HEK293 (cell line): ENCODE results near the gene MATCAP1.

Source experiments
- GLI2 ChIP-seq: fragments of 450-650 bp; formaldehyde crosslinking; IDR thresholded peaks from 2 replicates; pipeline ENCODE4; 2017; ENCODE audit warnings: missing biosample characterization, missing genetic modification characterization, low read depth, borderline replicate concordance
- ZBTB17 ChIP-seq: fragments of 450-650 bp; formaldehyde crosslinking; IDR thresholded peaks from 2 replicates; pipeline ENCODE4 v1.5.1; 2016; ENCODE audit warnings: missing biosample characterization, missing genetic modification characterization
- ZBTB7A ChIP-seq: fragments of 450-650 bp; formaldehyde crosslinking; IDR thresholded peaks from 2 replicates; pipeline ENCODE4 v1.5.1; 2016; ENCODE audit warnings: low read depth, missing biosample characterization, missing genetic modification characterization
- ZNF211 ChIP-seq: fragments of 450-650 bp; formaldehyde crosslinking; IDR thresholded peaks from 2 replicates; pipeline ENCODE4 v1.5.1; 2016; ENCODE audit warnings: low read depth, missing biosample characterization, missing genetic modification characterization
- ZNF274 ChIP-seq, 2 experiments: fragments of 200-500 bp in 1 of 2; fragments of 450-650 bp in 1 of 2; sonication (Bioruptor generic) in 1 of 2; formaldehyde crosslinking in 1 of 2; IDR thresholded peaks; 2 replicates each; pipeline versions ENCODE4 v1.5.1 to v1.6.1; 2014 to 2016; ENCODE audit warnings: borderline replicate concordance in 1 of 2, inconsistent platforms in 1 of 2, low read length in 1 of 2, missing biosample characterization in 1 of 2, missing genetic modification characterization in 1 of 2
- ZNF311 ChIP-seq: fragments of 450-650 bp; formaldehyde crosslinking; IDR thresholded peaks from 2 replicates; pipeline ENCODE4 v1.5.1; 2017; ENCODE audit warnings: missing biosample characterization, missing genetic modification characterization, borderline replicate concordance
- ZNF324 ChIP-seq: fragments of 450-650 bp; formaldehyde crosslinking; IDR thresholded peaks from 2 replicates; pipeline ENCODE4 v1.5.1; 2016; ENCODE audit warnings: missing biosample characterization, missing genetic modification characterization
- ZNF335 ChIP-seq: fragments of 450-650 bp; formaldehyde crosslinking; conservative IDR thresholded peaks from 2 replicates; pipeline ENCODE4 v1.5.1; 2016; ENCODE audit warnings: missing biosample characterization, missing genetic modification characterization
- ZNF366 ChIP-seq: fragments of 450-650 bp; formaldehyde crosslinking; conservative IDR thresholded peaks from 2 replicates; pipeline ENCODE4 v1.5.1; 2016; ENCODE audit warnings: missing biosample characterization, missing genetic modification characterization
- ZNF433 ChIP-seq: fragments of 450-650 bp; formaldehyde crosslinking; IDR thresholded peaks from 2 replicates; pipeline ENCODE4 v1.5.1; 2016; ENCODE audit warnings: missing biosample characterization, missing genetic modification characterization, low read depth
- ZNF473 ChIP-seq: fragments of 450-650 bp; formaldehyde crosslinking; IDR thresholded peaks from 2 replicates; pipeline ENCODE4 v1.5.1; 2017; ENCODE audit warnings: missing biosample characterization, missing genetic modification characterization
- ZNF544 ChIP-seq: fragments of 450-650 bp; formaldehyde crosslinking; IDR thresholded peaks from 2 replicates; pipeline ENCODE4 v1.5.0; 2017; ENCODE audit warnings: missing biosample characterization, missing genetic modification characterization
- ZNF558 ChIP-seq: fragments of 450-650 bp; formaldehyde crosslinking; IDR thresholded peaks from 2 replicates; pipeline ENCODE4 v1.5.1; 2016; ENCODE audit warnings: missing biosample characterization, missing genetic modification characterization
- ZNF560 ChIP-seq: fragments of 450-650 bp; formaldehyde crosslinking; IDR thresholded peaks from 2 replicates; pipeline ENCODE4 v1.5.1; 2017; ENCODE audit warnings: missing biosample characterization, missing genetic modification characterization, borderline replicate concordance
- ZNF561 ChIP-seq: fragments of 450-650 bp; IDR thresholded peaks from 2 replicates; pipeline ENCODE4 v1.5.1; 2018; ENCODE audit warnings: missing biosample characterization, missing genetic modification characterization, borderline replicate concordance
- ZNF610 ChIP-seq: fragments of 450-650 bp; formaldehyde crosslinking; IDR thresholded peaks from 2 replicates; pipeline ENCODE4 v1.5.1; 2016; ENCODE audit warnings: missing biosample characterization, missing genetic modification characterization, borderline replicate concordance
- ZNF623 ChIP-seq: fragments of 450-650 bp; formaldehyde crosslinking; IDR thresholded peaks from 2 replicates; pipeline ENCODE4 v1.5.1; 2016; ENCODE audit warnings: missing biosample characterization, missing genetic modification characterization
- ZNF660 ChIP-seq: fragments of 450-650 bp; IDR thresholded peaks from 2 replicates; pipeline ENCODE4 v1.5.1; 2018; ENCODE audit warnings: missing biosample characterization, mild to moderate bottlenecking, missing genetic modification characterization
- ZNF670 ChIP-seq: fragments of 450-650 bp; formaldehyde crosslinking; IDR thresholded peaks from 2 replicates; pipeline ENCODE4 v1.5.1; 2016; ENCODE audit warnings: missing biosample characterization, missing genetic modification characterization, low read depth
- TF ChIP-seq, protein P1 (sequence below): fragments of 450-650 bp; formaldehyde crosslinking; IDR thresholded peaks from 2 replicates; pipeline ENCODE4 v1.5.1; 2017; ENCODE audit warnings: missing biosample characterization, missing genetic modification characterization
- TF ChIP-seq, protein P2 (sequence below): fragments of 450-650 bp; formaldehyde crosslinking; IDR thresholded peaks from 2 replicates; pipeline ENCODE4 v1.5.1; 2016; ENCODE audit warnings: missing biosample characterization, missing genetic modification characterization
- TF ChIP-seq, protein P3 (sequence below): fragments of 450-650 bp; formaldehyde crosslinking; IDR thresholded peaks from 2 replicates; pipeline ENCODE4 v1.5.1; 2016; ENCODE audit warnings: missing biosample characterization, missing genetic modification characterization
- TF ChIP-seq, protein P4 (sequence below): fragments of 450-650 bp; formaldehyde crosslinking; IDR thresholded peaks from 2 replicates; pipeline ENCODE4 v1.5.1; 2016; ENCODE audit warnings: missing biosample characterization, missing genetic modification characterization
- TF ChIP-seq, protein P5 (sequence below): sonication (generic); formaldehyde crosslinking; IDR thresholded peaks from 2 replicates; pipeline ENCODE4 v1.8.1; 2022; ENCODE audit warnings: mild to moderate bottlenecking, moderate library complexity, missing genetic modification reagents
- TF ChIP-seq, protein P6 (sequence below): fragments of 450-650 bp; formaldehyde crosslinking; IDR thresholded peaks from 2 replicates; pipeline ENCODE4 v1.5.1; 2016; ENCODE audit warnings: missing biosample characterization, missing genetic modification characterization
- TF ChIP-seq, protein P7 (sequence below): IDR thresholded peaks from 2 replicates; pipeline ENCODE4 v1.6.1; 2011; ENCODE audit warnings: mild to moderate bottlenecking, low read depth, low read length, borderline replicate concordance

Gene MATCAP1

DNA sequence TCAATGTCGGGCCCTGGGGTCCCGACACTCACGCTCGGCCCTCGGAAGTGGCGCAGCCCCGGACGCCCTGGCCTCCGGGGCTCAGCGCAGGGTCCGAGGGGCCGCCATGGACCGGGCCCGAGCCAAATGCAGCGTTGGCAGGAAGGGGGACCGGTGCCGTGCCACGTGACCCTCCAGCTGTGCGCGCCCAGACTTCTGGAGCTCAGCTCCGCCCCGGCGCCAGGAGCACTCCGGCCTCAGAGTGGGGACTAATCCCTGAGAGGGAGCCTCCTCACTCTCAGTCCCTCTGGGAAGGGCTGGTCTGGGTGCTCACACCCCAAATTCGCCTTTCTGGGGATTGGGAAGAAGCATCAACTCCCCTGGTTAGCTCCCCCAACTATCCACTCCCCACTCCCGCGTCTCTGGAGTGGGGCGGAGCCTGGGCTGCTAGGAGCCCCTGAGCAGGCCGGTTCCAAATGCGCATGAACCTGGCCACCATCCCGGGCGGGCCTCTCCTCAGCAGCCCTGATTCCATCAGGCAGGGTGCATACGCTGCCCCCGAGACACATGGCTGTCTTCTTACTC, 32.8 kb downstream of the MATCAP1 start, which contains the start of gene B3GNT9 (continued):
- no peak for TF ChIP-seq ZNF366 (tag by site-specific recombination)
- TF ChIP-seq, protein P1, sequence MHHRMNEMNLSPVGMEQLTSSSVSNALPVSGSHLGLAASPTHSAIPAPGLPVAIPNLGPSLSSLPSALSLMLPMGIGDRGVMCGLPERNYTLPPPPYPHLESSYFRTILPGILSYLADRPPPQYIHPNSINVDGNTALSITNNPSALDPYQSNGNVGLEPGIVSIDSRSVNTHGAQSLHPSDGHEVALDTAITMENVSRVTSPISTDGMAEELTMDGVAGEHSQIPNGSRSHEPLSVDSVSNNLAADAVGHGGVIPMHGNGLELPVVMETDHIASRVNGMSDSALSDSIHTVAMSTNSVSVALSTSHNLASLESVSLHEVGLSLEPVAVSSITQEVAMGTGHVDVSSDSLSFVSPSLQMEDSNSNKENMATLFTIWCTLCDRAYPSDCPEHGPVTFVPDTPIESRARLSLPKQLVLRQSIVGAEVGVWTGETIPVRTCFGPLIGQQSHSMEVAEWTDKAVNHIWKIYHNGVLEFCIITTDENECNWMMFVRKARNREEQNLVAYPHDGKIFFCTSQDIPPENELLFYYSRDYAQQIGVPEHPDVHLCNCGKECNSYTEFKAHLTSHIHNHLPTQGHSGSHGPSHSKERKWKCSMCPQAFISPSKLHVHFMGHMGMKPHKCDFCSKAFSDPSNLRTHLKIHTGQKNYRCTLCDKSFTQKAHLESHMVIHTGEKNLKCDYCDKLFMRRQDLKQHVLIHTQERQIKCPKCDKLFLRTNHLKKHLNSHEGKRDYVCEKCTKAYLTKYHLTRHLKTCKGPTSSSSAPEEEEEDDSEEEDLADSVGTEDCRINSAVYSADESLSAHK (tag by site-specific recombination), result no peak
- no peak for TF ChIP-seq ZNF473 (tag by site-specific recombination)
- TF ChIP-seq, protein P2, sequence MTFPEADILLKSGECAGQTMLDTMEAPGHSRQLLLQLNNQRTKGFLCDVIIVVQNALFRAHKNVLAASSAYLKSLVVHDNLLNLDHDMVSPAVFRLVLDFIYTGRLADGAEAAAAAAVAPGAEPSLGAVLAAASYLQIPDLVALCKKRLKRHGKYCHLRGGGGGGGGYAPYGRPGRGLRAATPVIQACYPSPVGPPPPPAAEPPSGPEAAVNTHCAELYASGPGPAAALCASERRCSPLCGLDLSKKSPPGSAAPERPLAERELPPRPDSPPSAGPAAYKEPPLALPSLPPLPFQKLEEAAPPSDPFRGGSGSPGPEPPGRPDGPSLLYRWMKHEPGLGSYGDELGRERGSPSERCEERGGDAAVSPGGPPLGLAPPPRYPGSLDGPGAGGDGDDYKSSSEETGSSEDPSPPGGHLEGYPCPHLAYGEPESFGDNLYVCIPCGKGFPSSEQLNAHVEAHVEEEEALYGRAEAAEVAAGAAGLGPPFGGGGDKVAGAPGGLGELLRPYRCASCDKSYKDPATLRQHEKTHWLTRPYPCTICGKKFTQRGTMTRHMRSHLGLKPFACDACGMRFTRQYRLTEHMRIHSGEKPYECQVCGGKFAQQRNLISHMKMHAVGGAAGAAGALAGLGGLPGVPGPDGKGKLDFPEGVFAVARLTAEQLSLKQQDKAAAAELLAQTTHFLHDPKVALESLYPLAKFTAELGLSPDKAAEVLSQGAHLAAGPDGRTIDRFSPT (tag by site-specific recombination), result no peak
- peak; percentile 73 for TF ChIP-seq ZNF335 (tag by site-specific recombination)
- TF ChIP-seq ZNF274 (IDR thresholded peaks at IDR 0.05; ENCODE audit: low read length), result no peak
- no peak for TF ChIP-seq ZNF274 (tag by site-specific recombination; IDR thresholded peaks at IDR 0.05; ENCODE audit: borderline replicate concordance)
- TF ChIP-seq ZNF560 (tag by site-specific recombination), result no peak
- no peak for TF ChIP-seq ZNF670 (tag by site-specific recombination)
- TF ChIP-seq ZNF311 (tag by site-specific recombination), result no peak
- TF ChIP-seq GLI2 (tag by site-specific recombination), result no peak
- TF ChIP-seq, protein P3, sequence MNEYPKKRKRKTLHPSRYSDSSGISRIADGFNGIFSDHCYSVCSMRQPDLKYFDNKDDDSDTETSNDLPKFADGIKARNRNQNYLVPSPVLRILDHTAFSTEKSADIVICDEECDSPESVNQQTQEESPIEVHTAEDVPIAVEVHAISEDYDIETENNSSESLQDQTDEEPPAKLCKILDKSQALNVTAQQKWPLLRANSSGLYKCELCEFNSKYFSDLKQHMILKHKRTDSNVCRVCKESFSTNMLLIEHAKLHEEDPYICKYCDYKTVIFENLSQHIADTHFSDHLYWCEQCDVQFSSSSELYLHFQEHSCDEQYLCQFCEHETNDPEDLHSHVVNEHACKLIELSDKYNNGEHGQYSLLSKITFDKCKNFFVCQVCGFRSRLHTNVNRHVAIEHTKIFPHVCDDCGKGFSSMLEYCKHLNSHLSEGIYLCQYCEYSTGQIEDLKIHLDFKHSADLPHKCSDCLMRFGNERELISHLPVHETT (tag by site-specific recombination), result no peak
- TF ChIP-seq ZNF558 (tag by site-specific recombination), result no peak
- TF ChIP-seq ZNF623 (tag by site-specific recombination), result no peak
- TF ChIP-seq ZNF211 (tag by site-specific recombination), result no peak
- TF ChIP-seq ZBTB17 (tag by site-specific recombination), result 0 out of 2 replicates have a peak, but pooled peaks have one; percentile 43
- no peak for TF ChIP-seq ZNF324
- no peak for TF ChIP-seq ZNF433 (tag by site-specific recombination)
- TF ChIP-seq, protein P4, sequence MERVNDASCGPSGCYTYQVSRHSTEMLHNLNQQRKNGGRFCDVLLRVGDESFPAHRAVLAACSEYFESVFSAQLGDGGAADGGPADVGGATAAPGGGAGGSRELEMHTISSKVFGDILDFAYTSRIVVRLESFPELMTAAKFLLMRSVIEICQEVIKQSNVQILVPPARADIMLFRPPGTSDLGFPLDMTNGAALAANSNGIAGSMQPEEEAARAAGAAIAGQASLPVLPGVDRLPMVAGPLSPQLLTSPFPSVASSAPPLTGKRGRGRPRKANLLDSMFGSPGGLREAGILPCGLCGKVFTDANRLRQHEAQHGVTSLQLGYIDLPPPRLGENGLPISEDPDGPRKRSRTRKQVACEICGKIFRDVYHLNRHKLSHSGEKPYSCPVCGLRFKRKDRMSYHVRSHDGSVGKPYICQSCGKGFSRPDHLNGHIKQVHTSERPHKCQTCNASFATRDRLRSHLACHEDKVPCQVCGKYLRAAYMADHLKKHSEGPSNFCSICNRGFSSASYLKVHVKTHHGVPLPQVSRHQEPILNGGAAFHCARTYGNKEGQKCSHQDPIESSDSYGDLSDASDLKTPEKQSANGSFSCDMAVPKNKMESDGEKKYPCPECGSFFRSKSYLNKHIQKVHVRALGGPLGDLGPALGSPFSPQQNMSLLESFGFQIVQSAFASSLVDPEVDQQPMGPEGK (tag by site-specific recombination), result 0 out of 2 replicates have a peak, but pooled peaks have one; percentile 26
- TF ChIP-seq, protein P5, sequence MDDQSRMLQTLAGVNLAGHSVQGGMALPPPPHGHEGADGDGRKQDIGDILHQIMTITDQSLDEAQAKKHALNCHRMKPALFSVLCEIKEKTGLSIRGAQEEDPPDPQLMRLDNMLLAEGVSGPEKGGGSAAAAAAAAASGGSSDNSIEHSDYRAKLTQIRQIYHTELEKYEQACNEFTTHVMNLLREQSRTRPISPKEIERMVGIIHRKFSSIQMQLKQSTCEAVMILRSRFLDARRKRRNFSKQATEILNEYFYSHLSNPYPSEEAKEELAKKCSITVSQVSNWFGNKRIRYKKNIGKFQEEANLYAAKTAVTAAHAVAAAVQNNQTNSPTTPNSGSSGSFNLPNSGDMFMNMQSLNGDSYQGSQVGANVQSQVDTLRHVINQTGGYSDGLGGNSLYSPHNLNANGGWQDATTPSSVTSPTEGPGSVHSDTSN (CRISPR knock-in tag), result no peak
- TF ChIP-seq, protein P6, sequence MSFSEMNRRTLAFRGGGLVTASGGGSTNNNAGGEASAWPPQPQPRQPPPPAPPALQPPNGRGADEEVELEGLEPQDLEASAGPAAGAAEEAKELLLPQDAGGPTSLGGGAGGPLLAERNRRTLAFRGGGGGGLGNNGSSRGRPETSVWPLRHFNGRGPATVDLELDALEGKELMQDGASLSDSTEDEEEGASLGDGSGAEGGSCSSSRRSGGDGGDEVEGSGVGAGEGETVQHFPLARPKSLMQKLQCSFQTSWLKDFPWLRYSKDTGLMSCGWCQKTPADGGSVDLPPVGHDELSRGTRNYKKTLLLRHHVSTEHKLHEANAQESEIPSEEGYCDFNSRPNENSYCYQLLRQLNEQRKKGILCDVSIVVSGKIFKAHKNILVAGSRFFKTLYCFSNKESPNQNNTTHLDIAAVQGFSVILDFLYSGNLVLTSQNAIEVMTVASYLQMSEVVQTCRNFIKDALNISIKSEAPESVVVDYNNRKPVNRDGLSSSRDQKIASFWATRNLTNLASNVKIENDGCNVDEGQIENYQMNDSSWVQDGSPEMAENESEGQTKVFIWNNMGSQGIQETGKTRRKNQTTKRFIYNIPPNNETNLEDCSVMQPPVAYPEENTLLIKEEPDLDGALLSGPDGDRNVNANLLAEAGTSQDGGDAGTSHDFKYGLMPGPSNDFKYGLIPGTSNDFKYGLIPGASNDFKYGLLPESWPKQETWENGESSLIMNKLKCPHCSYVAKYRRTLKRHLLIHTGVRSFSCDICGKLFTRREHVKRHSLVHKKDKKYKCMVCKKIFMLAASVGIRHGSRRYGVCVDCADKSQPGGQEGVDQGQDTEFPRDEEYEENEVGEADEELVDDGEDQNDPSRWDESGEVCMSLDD (tag by site-specific recombination), result peak; percentile 63
- TF ChIP-seq ZNF660, result no peak
- TF ChIP-seq ZNF610 (tag by site-specific recombination), result no peak
- TF ChIP-seq ZNF544, result no peak
- no peak for TF ChIP-seq ZBTB7A (tag by site-specific recombination)
- TF ChIP-seq, protein P7, sequence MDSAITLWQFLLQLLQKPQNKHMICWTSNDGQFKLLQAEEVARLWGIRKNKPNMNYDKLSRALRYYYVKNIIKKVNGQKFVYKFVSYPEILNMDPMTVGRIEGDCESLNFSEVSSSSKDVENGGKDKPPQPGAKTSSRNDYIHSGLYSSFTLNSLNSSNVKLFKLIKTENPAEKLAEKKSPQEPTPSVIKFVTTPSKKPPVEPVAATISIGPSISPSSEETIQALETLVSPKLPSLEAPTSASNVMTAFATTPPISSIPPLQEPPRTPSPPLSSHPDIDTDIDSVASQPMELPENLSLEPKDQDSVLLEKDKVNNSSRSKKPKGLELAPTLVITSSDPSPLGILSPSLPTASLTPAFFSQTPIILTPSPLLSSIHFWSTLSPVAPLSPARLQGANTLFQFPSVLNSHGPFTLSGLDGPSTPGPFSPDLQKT, result no peak
- no peak for TF ChIP-seq ZNF561 (tag by site-specific recombination)
